GM12872 (cell line): ENCODE results near the gene CYP26A1.
A peak's percentile ranks its signal among the peaks of the same experiment; 100 is the strongest.

Experiments
- CTCF ChIP-seq: IDR thresholded peaks from 3 replicates; pipeline ENCODE4 v1.5.1; 2011; ENCODE audit warnings: low read depth, mild to moderate bottlenecking, low read length, moderate library complexity; ENCODE audit not compliant: insufficient read depth

CYP26A1 gene

DNA sequence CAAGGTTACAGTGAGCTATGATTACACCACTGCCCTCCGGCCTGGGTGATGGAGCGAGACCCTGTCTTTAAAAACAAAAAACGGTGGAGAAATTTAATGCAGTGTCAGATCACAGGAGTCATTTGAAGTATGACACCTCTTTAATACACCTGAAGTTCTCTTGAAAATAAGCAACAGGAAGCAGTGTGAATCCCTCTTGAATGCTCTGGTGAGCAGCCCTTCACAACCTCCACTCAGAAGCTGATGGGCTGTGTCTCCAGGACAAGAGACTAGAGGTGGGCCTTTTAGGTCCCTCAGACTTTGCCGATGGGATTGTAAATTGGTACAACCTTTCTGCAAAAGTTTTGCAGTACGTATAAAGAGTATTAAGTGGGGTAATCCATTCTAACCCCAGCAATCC lies 50.1 kb downstream of the CYP26A1 start:
- TF ChIP-seq CTCF: no peak

DNA sequence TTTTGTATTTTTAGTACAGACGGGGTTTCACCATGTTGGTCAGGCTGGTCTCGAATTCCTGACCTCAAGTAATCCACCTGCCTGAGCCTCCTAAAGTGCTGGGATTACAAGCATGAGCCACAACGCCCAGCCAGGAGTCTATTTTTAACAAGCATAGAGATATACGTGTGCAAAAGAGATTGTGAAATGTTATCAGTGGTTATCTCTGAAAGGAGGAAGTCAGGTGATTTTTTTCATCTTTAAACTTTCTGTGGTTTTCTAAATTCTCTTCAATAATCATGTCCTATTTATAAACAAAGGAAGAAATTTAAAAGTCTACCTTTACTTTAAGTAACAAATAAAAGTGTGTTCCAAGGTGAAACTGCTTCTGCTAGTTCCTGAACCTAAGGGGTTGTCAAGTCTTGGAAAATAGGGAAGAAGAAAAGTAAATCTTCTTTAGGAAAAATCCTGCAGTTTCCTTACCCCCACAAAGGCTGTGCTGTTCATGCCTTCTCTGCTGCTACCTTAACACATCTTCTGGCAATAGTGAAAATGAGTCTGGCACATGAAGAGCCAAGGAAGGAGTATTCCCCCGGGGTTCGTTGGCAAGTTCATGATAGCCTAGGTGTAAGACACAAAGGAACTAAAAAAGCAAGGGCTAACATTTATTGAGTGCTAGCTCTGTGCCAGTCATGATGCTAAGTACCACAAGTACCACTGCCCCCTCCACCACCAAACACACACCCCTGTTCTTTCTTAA lies 51.1 kb downstream of the CYP26A1 start:
- no peak for TF ChIP-seq CTCF

GRCh38 chr10:93125966-93126365 lies 52.3 kb downstream of the CYP26A1 start:
- no peak for TF ChIP-seq CTCF

DNA sequence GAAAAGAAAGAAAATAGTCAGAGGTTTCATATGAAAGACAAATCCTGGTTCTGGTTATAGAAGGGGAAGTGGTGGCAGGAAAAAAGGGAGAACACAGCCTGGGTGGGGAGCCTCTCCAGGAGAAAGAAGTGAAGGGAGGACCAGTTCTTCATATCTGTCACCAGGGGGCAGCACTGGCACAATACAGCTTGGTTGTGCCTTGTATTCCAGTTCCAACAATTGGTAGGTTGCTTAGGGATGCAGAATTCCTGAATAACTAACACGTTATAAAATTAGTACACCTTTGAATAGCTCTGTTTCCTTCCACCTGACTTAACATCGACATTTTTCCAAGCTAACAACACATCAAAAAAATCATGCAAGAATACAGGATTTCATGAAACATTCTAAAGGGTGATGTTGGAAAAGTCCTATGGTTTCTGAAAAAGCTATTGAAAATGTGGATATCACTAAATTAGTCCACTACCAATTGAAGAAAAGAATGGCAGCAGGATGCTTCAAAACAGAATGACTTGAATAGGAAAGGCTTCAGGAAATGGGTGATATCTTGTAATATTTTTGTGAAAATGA lies 52.9 kb downstream of the CYP26A1 start:
- TF ChIP-seq CTCF: peak; percentile 50; the same call in 1 of the 3 replicates
